ENCODE results near the gene SLC4A7.
A peak's percentile ranks its signal among the peaks of the same experiment; 100 is the strongest.
"Not testable (repeated sequence)": the region's sequence is repeated elsewhere in the genome, so short reads cannot be mapped to it uniquely, and the experiment has no call there.

The SLC4A7 gene

DNA sequence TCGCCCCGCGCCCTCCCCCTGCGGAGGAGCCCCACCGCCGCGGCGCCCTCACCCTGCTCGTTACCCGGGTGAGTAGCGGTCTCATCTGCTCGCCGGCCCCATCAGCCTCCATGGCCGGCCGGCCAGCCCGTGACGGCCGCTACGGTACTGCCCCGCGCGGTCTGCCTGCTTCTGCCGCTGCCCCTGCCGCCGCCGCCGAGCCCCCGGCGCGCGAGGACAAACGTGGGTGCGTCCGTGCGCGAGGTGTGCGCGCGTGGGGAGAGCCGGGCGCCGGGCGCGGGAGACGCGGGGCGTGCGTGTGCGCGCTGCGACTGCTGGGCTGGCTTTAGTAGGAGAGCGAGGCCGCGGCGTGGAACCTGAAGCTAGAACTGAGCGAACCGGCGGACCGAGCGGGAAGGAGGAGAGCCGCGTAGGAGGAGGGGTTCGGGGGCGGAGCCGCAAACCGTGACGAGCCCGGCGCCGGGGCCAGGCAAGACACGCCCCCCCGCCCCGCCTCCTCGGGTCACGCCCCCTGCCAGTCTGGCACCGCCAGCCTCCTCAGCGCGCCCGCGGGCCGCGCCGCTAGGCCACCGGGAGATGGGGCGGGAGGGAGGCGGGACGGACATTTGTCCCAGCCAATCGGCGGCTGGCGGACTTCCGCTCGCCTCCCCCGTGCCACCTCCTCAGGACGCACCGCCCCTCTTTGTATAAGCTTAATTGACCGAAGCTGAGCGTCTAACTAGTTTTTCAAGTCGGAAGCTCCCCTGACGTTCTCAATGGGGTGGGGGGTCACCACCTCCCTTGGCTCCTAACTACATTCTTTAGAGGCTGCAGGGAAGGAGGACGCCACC lies at the start of gene SLC4A7:
Gene SLC4A7, minus strand, starts transcription at position 370 of the 830 bp plus-strand sequence. Its CDS starts 258 bp downstream, at position 112.
- DNase-seq (ENCODE audit: low read depth in 3 of 3), result peak; percentile 98 to 99 (median 98)

DNA sequence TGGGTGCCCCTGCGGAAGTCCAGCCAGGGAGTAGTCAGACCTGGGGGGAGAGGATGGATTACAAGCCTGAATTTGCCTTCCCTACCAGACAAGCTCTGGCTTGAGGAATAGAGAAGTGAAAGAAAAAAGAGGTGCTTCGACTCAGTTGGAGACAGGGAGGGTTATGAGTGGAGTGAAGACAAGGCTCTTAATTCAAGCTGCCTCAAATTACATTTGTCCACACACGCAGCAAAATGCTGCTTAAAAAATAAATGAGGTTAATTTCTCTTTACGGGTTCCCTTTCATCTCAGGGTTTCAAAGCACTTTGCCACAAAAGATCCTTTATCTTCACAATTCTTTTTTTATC lies 49.0 kb upstream of the SLC4A7 start:
- no peak for DNase-seq (ENCODE audit: low read depth in 3 of 3)

DNA sequence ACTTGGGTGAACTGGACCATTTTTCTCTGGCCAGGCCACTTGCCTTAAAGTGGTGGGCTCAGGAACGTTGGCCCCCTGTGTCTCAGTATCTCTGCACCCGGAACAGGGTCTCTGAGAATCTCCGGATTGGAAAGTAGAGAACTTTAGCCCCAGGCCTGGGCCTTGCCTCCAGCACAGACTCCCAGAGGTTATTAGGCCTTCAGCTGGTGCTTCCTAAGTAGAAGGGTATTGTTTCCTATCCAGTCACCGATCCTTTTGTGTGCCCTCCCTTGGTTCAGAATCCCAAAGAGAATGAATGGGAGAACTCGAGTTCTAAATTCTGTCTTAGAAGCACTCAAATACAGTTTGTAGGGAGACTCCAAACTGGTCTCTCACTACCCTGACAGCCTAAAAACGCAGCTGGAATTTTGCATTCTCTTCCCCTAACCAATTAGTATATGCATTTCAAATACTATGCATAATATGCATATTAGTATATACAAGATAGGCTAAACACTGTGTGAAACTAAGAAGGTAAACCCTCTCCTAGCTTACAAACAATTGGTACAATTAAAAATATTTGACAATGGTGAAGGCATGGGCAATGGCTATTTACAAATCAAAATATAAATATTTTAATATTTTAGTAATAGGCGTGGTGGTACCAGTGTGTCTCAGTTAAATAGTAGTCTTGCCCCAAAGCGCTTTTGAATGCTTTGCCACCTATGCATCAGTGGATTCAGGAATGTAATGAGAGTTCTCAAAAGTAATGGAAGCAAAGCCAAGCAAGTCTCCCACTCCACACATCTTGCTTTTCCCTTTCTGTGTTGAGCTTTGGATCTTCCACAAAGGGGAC lies 48.5 kb upstream of the SLC4A7 start:
- no peak for DNase-seq (ENCODE audit: low read depth in 3 of 3)

DNA sequence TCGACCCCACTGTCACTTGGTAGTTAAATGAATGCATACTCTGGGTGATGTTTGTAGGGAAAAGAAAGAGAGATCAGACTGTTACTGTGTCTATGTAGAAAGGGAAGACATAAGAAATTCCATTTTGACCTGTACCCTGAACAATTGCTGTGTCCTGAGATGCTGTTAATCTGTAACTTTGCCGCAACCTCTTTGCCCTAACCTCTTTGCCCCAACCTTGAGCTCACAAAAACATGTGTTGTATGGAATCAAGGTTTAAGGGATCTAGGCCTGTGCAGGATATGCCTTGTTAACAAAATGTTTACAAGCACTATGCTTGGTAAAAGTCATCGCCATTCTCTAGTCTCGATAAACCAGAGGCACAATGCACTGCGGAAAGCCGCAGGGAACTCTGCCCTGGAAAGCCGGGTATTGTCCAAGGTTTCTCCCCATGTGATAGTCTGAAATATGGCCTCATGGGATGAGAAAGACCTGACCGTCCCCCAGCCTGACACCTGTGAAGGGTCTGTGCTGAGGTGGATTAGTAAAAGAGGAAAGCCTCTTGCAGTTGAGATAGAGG lies 47.1 kb upstream of the SLC4A7 start:
- not testable (repeated sequence) for DNase-seq (ENCODE audit: low read depth in 3 of 3)

DNA sequence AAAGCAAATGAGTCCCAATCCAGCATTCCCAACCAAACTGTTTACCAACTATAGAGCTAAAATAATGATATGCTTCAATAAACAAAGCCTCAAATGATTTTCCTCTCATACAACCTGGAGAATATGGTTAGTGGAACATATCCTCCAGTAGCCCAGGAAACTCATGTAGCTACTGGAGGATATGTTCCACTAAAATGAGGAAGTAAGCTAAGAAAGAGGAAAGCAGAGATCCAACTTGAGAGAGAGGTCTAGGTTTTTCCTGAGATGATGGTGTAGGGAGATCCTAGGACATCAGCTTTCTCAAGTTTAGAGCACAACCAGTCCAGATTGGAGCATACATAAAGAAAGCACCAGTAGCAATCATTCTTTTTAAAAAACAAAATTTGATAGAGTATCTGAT lies 44.6 kb upstream of the SLC4A7 start:
- DNase-seq (ENCODE audit: low read depth in 3 of 3), result no peak

DNA sequence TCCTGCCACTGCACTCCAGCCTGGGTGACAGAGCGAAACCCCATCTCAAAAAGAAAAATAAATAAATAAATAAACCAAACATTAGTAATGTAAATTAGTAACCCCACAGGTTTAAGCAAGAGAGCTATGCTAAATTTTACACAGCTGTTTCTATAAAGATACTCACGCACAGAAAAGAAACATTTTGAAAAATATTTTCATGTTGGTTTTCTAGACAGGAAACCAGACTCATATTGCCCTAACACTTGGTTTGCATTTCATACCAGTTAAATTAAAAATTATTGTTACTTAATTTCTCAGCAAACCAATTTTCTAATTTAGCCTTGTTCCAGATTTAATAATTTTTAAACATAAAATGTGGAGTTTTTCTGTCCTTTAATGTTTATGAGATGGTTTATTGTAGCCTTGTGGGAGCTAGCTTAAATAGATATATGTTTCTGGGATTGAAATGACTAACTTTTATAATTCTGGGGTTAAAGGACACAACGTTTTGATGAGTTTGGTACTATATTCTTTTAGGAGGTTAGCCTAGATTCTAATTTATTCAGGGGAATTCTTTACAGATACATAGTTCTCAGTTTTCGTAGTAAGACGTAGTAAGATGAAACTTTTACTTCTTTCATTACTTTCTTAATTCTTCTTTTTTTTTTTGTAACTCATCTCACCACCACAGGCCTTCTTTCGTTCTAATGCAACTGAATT lies 42.6 kb upstream of the SLC4A7 start:
- DNase-seq (ENCODE audit: low read depth in 3 of 3), result no peak

DNA sequence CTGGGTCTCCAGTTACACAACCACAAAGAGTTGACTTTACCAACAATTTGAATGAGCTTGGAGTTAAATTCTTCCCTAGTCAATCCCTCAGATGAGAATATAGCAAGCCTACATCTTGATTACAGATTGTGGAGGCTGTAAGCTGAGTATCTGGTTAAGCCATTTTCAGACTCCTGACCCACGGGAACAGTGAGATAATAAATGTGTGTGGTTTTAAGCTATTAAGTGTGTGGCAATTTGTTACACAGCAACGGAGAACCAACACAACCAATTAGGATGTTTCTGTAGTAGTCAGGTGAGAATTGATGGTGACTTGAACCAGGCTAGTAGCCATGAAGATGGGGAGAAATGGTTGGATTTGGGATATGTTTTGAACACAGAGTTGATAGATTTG lies 37.7 kb upstream of the SLC4A7 start:
- DNase-seq (ENCODE audit: low read depth in 3 of 3), result no peak

DNA sequence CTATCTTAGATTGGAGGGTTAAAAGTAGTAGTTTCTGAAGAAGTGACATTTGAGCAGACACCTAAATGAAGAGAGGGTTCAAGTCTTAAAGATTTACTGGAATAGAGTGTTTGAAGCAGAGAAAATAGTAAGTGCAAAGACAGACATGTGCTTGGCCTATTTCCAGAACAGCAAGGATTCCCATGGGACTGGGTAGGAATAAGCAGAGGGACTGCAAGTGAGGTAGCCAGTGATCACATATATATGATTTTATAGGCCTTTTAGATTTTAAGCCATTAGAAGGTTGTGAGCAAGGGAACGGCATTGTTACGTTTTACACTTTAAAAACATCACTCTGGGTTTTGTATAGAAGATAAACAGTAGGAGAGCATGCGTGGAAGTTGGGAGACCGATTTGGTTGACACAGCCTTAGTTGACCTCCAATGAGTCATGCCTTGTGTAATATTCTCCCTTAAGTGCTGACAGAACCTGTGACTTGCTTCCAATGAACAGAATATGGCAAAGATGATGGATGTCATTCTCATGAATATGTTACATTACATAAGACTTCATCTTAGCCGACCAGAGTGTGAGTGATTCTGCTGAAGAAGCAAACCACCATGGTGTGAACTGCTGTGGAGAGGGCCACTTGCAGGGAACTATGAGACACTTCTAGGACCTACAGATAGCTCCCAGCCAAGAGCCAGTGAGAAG lies 37.1 kb upstream of the SLC4A7 start:
- DNase-seq (ENCODE audit: low read depth in 3 of 3), result no peak

DNA sequence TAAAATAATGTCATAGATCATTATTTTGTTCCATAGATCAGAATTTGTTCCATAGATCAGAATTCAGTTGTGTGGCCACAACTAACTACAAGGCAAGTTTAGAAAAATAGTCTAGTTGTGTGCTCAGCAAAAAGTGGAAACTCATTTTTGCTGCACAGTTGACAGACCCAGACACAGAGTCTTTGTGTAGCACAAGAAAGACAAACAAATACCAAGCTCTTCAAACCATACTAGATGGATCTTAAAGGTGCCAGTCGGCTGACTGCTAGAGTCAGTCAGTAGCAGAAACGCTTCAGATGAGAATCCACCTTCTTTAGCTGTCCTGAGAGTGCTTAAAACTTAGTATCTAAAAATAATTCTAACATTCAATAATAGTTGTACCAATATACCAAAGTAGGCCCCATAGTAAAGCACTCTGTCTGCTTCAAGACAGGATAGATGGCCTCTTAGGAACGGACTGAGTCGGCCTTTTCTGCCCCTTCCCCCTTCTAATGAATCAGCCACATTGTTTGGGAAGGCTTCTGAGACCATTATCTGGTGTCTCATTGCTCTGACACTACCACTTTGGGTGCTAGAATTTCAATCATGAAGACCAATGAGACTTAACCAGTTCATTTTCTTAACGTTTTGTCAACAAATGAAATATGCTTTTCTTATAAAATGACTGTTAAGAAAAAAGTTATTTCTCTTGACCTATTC lies 27.7 kb upstream of the SLC4A7 start:
- DNase-seq (ENCODE audit: low read depth in 3 of 3), result no peak

DNA sequence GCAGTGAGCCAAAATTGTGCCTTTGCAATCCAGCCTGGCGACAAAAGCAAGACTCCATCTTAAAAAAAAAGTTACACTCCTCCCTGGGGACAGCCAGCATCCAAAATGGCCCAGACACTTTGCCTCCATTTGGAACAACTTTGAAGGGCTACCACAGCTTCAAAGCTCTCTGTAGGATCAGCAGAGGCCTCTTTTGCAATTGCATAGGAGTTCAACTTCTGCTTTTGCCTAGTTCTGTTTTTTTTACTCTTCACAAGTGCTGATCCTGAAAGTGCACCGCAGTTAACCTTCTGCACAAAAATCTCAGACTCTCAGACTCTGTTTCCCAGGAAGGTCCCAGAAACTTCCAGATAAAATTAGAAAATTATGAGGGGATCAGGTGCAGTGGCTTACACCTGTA lies 25.2 kb upstream of the SLC4A7 start:
- no peak for DNase-seq (ENCODE audit: low read depth in 3 of 3)

DNA sequence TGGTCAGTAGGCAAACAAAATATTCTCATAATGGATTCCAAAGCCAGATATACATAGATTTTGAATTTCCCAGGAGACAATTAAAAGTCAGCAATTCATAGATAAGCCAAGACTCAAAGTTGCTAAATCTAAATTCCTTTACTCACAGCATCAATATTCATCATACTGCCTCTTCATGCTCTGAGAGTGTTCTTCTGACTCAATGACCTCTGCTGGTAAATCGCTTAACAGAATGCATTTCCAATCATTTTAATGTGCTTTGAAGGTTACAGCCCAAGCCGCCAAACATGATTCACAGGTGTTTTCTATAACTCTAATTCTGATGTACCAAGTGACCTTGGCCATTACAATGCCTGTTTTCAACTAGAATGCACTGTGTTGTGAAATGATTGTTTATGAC lies 24.2 kb upstream of the SLC4A7 start:
- no peak for DNase-seq (ENCODE audit: low read depth in 3 of 3)

DNA sequence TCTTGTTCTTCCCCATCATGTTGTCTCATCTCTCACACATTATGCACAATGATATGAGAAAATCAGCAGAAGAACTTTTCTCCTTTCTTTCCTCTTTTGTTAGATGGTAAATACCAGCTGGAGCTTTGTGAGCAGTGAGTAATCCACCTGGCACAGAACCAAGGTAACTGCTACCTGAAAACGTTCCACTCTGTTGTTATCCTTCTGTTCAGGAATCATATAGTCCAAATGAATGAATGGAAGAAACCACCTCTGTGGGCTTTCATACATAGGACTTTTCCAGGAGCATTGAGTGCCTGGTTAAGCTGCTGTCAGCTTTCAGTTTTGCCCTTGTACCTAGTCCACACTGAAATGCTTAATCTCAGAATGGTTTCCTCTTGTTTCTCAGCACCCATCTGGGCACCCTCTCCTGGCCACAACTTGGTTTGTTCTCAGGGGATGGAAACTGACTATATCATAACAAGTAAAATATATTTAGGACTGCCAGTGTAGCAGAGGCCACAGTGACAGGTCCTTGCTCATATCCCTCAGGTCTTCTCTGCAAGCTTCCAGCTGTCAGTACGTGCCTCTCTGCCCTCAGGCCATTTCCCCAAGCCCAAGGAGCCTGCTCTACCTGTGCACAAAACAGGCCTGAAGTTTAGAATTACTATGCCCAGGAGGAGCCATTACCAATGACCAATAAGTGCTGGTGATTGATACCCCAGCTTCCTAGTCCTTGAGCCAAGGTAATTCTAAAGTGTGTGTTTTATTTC lies 23.5 kb upstream of the SLC4A7 start:
- DNase-seq (ENCODE audit: low read depth in 3 of 3), result no peak

DNA sequence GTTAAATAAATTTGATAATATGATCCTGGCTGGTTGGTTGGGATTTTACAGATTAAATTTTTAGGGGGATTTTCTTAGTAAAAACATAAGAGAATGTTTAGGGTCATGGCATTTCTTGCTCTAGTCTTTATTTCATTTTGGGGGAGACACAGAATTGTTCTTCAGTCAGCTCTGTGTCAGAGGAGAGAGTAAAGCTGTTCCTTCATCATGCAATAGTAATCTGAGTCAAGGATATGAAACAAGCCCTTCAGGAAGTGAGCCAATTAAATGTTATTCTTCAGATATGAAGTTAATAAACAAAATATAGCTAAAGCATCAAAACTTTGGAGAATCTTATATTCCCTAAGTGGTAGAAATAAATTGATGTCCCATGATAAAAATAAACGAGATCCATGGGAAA lies 22.9 kb upstream of the SLC4A7 start:
- DNase-seq (ENCODE audit: low read depth in 3 of 3), result no peak

DNA sequence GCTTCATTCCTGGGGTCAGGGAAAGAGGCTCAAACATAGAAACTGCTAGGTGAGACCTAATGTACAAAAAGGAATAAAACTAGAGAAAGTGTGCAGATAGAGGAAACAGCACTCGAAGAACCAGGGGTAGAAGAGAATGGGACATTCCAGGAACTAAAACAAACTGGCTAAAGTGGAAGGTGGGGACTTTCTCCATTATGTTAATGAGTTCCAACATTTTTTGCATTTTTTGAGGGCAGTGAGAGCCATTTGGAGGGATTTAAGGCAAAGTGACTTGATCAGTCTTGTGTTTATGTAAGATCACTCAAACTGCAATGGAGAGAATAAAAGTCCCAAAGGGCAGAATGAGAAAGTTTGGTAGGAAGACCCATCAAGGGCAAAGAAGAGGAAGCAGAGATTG lies 20.6 kb upstream of the SLC4A7 start:
- DNase-seq (ENCODE audit: low read depth in 3 of 3), result no peak

DNA sequence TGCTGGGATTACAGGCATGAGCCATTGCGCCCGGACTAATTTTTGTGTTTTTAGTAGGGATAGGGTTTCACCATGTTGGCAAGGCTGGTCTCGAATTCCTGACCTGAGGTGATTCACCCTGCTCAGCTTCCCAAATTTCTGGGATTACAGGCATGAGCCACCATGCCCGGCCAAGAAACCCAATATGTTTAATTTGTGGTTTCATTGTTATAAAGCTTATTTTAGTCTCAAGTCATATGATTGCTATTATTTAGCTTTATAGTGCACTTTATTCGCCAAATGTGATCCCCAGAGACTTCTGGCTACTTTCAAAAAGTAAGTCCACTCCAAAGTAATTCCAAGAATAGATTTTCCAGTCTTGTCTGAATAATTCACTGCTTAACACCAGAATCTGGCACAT lies 19.3 kb upstream of the SLC4A7 start:
- DNase-seq (ENCODE audit: low read depth in 3 of 3), result no peak

DNA sequence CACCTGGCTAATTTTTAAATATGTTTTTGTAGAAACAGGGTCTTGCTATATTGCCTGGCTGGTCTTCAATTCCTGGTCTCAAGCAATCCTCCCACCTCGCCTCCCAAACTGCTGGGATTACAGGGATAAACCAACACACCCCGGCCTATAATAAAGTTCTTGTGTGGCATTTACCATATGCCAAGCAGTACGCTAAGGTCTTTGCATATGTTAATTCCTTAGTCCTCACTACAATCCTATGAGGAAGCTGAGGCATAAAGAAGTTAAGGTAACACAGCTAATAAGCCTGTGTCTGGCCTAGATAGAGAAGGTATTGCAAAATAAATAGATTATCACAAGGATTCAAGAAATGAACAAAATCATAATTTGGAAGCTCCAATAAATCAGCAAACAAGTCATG lies 17.6 kb upstream of the SLC4A7 start:
- no peak for DNase-seq (ENCODE audit: low read depth in 3 of 3)

DNA sequence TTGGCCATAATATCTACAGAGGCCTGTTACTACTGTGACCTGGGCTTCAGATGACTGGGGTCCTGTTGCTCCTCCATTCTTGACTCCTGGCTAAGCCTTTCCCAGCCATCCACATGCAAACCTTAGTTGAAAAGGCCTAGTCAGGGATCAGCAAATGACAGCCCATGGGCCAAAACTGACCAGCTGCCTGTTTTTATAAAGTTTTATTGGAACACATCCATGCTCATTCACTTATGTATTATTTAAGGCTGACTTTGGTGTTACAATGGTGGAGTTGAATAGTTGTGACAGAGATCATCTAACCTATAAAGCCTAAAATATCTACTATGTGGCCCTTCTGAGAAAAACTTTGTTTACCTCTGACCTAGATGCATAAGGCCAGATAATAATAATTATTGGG lies 16.8 kb upstream of the SLC4A7 start:
- DNase-seq (ENCODE audit: low read depth in 3 of 3), result no peak

DNA sequence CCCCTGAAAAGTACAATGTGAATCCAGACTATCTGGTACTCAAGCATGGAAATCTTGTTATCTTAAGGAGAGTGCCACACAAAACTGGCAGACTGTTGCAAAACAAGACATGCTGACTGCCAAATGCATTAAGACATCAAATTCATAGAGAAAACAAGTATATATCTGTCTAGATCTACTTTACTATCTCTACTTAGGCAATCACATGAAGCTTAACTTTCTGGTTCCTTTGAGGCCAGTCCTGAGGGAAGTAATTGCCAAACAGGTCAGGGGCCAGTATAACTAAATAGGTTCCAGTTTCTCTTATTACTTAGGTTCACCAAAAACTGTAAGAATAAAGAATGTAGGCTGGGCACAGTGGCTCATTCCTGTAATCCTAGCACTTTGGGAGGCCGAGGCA lies 15.9 kb upstream of the SLC4A7 start:
- DNase-seq (ENCODE audit: low read depth in 3 of 3), result no peak

DNA sequence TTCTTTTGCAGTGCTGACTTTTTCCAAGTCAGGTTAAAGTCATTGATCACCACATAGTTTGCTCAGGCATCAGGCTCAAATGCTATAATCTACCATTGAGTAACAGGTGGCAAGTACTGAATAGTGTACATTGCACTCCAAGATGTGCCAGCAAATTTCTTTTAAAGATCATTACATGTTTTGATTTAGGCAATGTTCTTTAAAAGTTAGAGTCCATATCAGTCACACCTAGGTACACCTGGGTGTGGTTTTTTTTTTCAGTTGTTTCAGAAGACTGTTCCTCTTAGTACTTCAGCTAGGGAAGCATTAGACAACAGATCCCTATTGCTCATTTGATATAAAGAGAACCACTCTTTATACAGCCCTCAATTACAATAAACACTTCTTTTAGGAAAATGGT lies 10.6 kb upstream of the SLC4A7 start:
- no peak for DNase-seq (ENCODE audit: low read depth in 3 of 3)

DNA sequence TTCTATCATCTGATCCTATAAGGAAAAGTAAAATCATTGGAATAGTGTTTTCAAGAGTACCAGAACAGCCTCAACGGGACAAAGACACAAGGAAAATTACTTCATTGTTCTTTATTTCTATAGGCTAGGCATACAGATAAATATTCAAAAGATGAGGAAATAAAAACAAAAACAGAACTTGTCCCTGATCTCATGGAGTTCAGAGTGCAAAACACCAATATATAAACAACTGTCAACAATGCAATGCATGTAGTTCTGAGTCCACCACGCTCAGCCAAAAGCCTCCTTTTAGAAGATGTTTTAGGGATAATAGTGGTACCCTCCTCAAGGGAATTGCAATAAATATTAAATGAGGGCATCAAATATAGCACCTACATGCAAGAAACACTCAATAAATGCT lies 4.6 kb upstream of the SLC4A7 start:
- no peak for DNase-seq (ENCODE audit: low read depth in 3 of 3)

All from stimulated activated CD4-positive, alpha-beta T cell treated with anti-CD3 and anti-CD28 coated beads, TNF-alpha, amount 100 ng/mL, for 4 hours (primary cell).